PFSK-1 (cell line): ENCODE results near the gene TICAM1.

ENCODE experiments used
- POLR2AphosphoS5 ChIP-seq: IDR thresholded peaks from 2 replicates; pipeline ENCODE4 v1.6.1; 2012; ENCODE audit warnings: low read depth, mild to moderate bottlenecking, control low read depth, low read length, moderate library complexity
- REST ChIP-seq, 2 experiments: IDR thresholded peaks; 2 replicates each; pipeline versions ENCODE4 v1.6.1 to v1.8.0; 2011 to 2012; ENCODE audit warnings: low read depth in 2 of 2, low read length in 2 of 2, control low read depth in 1 of 2, inconsistent platforms in 1 of 2, mild to moderate bottlenecking in 1 of 2, moderate library complexity in 1 of 2; ENCODE audit not compliant: insufficient read depth in 1 of 2
- SIN3A ChIP-seq: IDR thresholded peaks from 2 replicates; pipeline ENCODE4 v1.6.1; 2012; ENCODE audit warnings: mild to moderate bottlenecking, low read length, moderate library complexity, borderline replicate concordance; ENCODE audit not compliant: insufficient read depth
- TAF1 ChIP-seq: IDR thresholded peaks from 2 replicates; pipeline ENCODE4 v1.6.1; 2012; ENCODE audit warnings: low read length, control low read depth, borderline replicate concordance; ENCODE audit not compliant: insufficient read depth

- no peak for TF ChIP-seq REST (IDR thresholded peaks at IDR 0.05; ENCODE audit: insufficient read depth in 1 of 2, low read depth in 2 of 2, low read length in 2 of 2)
- no peak for TF ChIP-seq TAF1
- no peak for TF ChIP-seq POLR2AphosphoS5
- no peak for TF ChIP-seq SIN3A
These were observed 7.9 kb downstream of the TICAM1 start for GRCh38 chr19:4823577-4823976.
